Measurements from ENCODE around the gene GPR17.

Gene GPR17

DNA sequence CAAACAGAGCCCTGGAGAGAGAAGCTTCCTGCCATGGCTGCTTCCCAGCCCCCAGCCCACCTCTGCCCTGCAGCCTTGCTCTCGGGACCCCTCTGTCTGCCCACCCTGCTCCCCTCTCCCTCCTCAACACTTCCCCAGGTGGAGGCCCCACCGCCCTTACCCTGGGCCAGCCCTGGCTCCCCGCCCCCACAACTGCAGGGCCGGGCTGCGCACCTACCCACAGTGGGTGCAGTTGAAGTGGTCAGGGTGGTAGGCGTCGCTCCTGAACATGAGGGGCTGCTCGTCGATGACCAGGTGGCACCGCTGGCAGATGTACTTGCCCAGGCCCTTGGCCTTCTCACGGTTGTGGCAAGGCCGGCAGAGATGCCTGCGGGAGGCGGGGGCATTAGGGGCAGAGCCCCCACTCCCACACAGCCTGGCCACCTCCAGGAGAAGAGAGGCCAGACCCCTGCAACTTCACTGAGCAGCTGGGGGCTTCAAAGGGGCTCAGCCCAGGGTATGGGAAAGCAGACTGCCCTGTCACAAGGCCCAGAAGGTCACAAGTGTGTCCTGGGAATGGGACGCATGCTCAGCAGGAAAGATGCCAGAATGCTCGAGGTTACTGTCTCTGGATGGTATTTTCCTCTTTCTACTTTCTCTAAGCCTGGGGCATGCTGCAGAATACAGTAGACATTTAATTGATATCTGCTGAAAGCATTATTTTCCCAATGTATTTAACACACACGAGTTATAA, 3.1 kb upstream of the GPR17 start:
- DNase-seq, result no peak

DNA sequence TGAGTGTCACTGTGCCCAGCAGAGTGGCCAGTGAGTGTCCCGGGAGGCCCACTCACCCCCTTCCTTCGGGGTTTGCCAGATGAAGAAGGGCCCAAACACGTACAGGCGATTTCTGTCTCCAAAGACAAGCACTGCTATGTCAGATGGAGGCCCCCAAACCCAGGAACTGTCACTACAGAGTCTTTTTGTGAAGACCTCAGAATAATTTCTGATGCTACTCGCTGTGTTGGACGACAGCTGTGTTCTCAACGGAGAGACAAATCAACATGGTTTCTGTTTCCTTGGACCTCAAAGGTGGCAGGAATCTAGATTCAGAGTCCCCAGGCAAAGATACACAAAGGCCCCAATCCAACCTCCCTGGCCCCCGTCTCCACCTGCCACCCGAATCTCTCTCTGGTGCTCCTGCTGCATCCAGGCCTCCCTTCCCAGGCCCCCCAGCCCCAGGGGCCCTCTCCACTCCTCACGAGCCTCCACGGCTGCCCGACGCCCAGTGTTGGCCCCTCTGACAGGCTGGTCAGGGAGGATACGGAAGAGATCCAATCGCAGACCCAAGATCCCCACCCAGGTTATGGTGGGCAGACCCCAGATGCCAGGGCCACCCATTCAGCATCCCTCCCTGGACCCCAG, 2.4 kb upstream of the GPR17 start:
- DNase-seq, result no peak

- DNase-seq, result no peak
Observed at GRCh38 chr2:127644066-127645025, 1.6 kb upstream of the GPR17 start.

DNA sequence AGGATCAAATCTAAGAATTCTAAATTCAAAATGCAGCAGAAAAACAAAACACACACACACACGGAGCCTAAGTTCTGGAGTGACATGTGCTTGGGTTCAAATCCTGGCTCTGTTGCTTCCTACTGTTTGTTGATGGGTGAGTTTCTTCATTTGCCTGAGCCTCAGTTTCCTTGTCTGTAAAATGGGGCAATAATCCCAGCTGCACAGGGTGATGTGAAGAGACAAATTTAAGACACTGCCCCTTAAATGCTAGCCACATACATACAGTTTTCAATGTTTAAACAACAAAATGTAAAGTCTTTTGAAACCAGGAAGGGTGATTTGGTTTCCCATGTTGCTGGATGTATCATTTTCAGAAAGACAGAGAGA, 943 bp upstream of the GPR17 start:
- DNase-seq, result no peak

- no peak for DNase-seq
Observed at GRCh38 chr2:127646487-127647241, 711 bp downstream of the GPR17 start.

- no peak for DNase-seq
Observed at GRCh38 chr2:127647242-127648190, 1.6 kb downstream of the GPR17 start.

DNA sequence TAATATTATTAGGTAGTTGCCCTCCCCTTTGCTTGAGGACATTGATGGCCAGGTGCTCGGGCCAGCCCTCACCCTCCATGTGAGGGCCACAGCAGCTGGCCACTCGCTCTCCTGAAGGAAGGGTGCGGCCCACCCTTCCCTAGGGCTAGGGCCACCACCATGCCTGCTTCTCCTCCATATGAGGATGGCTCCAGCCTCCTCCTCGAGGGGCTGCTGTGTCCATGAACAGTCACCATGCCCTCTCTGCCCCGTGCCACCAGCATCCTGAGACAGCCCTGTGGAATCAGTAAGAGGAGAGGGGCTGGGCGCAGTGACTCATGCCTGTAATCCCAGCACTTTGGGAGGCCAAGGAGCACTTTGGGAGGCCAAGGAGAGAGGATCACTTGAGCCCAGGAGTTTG, 2.4 kb downstream of the GPR17 start:
- no peak for DNase-seq

DNA sequence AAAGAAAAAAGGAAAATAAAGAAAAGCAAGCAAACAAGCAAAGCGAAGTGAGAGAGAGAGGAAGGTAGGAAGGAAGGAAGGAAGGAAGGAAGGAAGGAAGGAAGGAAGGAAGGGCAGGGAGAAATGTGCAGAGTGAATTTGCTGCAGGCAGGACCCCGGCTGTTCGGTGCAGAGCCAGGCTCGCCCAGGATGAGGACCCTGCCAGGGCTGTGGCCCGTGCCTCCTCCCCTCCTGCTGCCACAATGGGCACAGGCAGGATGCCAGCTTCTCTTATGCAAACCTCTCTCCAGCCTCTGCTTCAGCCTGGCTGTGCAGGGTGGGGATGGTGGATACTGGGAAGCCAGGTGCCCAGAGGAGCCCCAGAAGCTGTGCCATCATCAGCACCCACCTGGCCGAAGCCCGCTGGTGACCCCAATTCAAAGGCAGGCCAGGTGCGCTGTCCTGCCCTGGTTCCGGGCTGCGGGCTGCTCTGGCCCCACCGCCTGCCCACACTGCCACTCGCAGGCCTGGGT, 3.2 kb downstream of the GPR17 start:
- no peak for DNase-seq

DNA sequence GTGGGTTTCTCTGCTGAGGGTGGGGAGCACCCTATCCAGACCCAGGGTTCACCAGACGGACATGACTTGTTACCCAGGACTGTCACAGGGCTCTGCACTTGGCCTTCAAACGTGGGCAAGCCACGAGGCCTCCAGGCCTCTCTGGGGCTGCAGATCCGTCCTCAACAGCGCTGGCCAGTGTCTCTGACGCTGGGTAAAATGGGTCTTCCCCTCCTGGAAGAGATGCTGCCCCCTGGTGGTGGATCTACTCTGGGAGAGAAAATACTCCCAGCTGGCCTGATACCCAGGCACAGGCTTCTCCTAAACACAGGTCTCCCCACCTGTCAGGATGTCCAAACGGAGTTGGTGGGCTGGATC, 3.7 kb downstream of the GPR17 start:
- DNase-seq, result peak; percentile 88

- DNase-seq, result no peak
Observed at GRCh38 chr2:127650041-127650784, 4.3 kb downstream of the GPR17 start.

- DNase-seq, result no peak
Observed at GRCh38 chr2:127650785-127651380, 4.9 kb downstream of the GPR17 start.

DNA sequence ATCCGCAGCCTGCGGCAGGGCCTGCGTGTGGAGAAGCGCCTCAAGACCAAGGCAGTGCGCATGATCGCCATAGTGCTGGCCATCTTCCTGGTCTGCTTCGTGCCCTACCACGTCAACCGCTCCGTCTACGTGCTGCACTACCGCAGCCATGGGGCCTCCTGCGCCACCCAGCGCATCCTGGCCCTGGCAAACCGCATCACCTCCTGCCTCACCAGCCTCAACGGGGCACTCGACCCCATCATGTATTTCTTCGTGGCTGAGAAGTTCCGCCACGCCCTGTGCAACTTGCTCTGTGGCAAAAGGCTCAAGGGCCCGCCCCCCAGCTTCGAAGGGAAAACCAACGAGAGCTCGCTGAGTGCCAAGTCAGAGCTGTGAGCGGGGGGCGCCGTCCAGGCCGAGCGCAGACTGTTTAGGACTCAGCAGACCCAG, 5.4 kb downstream of the GPR17 start:
- DNase-seq, result no peak

DNA sequence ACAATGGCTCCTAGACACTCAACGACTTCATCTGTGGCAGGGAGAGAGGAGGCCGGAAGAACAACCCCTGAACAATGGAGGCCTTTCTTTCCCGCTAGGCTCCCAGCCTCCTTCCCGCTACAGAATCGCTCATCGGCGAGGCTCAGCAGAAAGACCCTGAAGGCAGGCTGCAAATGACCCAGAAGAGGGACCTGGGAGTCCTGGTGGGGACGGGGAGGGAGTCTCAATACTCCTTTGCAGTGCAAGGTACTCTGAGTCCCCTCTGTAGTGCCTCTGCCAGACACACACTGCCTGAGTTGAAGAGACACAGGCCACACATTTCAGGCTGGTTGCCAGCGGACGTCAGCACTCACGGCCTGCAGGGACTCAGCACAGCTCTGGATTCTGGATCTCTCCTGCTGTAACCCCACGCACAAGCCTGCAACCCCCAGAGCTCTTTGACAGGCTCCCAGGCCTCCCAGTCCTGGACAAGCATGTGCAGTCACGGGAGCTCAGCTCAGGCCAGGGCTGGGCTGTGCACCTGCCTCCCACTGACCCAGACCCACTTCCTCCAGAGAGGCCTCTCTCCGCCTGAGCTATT, 6.1 kb downstream of the GPR17 start:
- no peak for DNase-seq

DNA sequence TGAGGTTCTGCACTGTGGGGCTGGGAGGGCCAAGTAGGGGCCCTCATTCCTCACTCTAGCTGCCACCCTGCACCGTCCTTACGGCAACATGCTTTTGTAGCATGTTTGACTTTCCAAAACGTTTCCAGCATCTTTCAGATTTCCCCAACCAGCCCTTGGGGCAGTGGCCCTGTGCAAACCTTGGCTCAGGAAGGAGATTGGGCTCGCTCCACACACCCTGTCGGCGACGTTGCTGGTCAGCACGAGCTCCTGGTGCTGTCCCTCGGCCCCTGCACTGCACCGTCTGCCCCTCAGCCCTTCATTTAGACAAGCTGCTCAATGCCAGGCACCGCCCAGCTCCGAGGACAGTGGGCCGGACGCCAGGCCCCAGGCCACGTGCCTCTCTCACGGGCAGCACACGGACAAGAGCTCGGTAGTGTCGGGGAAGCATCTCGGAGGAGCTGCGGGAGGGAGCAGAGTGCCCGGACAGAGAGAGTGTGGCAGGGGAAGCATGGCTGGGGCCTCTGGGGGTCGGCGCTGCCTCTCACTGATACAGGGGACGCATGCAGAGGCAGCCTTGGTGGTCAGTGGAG, 6.9 kb downstream of the GPR17 start:
- DNase-seq, result no peak

DNA sequence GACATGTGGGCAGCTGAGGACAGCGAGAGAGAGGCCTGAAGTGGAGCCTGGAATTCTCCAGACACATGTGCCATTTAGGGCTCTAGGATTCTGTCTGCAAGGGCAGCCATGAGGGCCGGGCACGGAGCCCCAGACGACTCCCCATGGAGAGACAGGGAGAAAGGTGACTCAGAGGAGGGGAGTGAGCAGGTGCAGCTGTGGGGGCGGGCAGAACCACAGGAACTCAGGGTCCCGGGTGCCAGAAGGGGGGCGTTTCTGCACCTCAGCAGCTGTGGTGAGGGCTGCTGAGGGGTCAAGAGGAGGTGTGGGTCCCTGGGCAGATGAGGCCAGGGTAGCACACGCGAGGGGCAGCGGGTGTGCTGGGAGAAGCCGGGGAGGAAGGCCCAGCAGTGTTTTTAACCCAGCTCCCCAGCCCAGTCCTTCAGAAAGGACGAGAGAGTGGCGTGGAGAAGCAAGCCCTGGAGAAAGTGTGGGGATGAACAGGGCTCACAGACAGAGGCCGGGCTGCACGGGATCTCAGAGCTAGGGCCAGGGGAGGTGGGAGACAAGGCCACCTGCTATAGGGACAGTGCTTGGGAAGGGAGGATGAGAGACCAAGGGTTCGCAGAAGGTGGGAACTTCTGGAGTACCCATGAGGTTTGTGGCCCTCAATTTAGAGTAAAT, 7.6 kb downstream of the GPR17 start:
- DNase-seq, result no peak

DNA sequence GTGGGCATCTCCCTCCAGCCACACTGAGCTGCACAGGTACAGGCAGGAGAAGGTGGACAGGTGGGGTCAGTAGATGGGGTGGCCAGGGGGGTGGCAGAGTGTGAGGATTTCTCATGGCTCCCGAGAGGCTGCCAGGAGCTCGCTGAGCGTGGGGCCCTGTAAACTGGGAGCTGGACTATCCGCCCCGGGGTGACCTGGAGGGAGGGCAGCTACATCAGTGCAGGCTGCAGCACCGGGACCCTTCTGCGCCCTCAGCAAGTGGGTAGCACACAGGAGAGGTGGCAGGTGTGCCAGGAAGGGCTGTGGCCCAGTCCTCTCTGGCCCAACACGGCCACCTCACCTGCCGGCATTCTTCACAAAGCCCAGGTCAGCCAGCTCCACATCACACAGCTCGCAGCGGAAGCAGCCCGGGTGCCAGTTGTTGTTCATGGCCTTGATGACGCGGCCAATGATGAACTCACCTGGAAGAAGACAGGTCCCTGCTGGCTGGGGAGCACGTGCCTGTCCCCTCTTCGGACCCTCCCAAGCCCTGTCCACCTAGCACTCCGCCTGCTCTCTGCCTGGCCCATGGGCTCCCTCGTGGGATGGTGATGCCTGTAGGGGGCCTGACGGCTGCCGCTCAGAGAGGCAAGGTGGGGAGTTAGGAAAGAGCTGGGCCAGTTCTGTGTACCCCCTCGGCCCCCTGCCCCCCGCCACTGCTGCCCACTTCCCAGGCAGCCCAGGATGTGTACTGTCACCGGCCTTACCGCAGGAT, 8.3 kb downstream of the GPR17 start:
- DNase-seq, result no peak

DNA sequence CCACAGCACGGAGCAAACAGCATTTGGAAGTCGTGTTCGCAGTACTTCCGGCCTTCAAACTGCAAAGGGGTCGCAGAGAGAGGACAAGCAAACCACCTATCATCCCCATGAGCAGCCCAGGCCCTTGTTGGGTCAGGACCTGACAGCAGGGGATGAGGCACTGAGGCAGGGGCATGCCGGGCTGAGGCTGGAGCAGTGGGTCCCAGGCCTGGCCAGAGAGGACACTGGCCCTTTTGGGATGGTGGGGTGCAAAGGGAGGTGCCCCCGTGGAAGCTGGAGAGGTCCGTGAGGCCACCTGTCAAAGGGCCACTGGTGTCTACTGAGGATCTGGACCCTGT, 8.9 kb downstream of the GPR17 start:
- no peak for DNase-seq
